Measurements from ENCODE around the gene RFX4.

Gene RFX4

GRCh38 chr12:106732890-106733289, 150.1 kb downstream of the RFX4 start:
- H3K9me3 Mint-ChIP-seq: peaks cover 7% of the 10 kb centered on the region
- H3K4me1 Mint-ChIP-seq: peaks cover 6% of the 10 kb centered on the region
- H3K27me3 Mint-ChIP-seq (ENCODE audit: low read depth, poor library complexity): peaks cover 16% of the 10 kb centered on the region
- H3K4me3 Mint-ChIP-seq: no peak overlapping the region
- no peak for TF ChIP-seq CTCF (IDR thresholded peaks at IDR 0.05)
- H3K27ac Mint-ChIP-seq: no peak overlapping the region
- DNase-seq: no peak
- H3K36me3 Mint-ChIP-seq (ENCODE audit: low read depth): no peaks in the 10 kb centered on the region

GRCh38 chr12:106733660-106734059, 150.9 kb downstream of the RFX4 start:
- H3K27me3 Mint-ChIP-seq (ENCODE audit: low read depth, poor library complexity): peaks cover 16% of the 10 kb centered on the region
- peaks cover 3% of the 10 kb centered on the region for H3K9me3 Mint-ChIP-seq
- no peak overlapping the region for H3K4me3 Mint-ChIP-seq
- H3K4me1 Mint-ChIP-seq: peaks cover 6% of the 10 kb centered on the region
- no peak for TF ChIP-seq CTCF (IDR thresholded peaks at IDR 0.05)
- H3K36me3 Mint-ChIP-seq (ENCODE audit: low read depth): no peaks in the 10 kb centered on the region
- no peak for DNase-seq
- H3K27ac Mint-ChIP-seq: no peak overlapping the region

GRCh38 chr12:106736051-106736957, 153.5 kb downstream of the RFX4 start:
- H3K4me3 Mint-ChIP-seq: no peak overlapping the region
- H3K27ac Mint-ChIP-seq: no peak overlapping the region
- no peaks in the 10 kb centered on the region for H3K36me3 Mint-ChIP-seq (ENCODE audit: low read depth)
- peaks cover 4% of the 10 kb centered on the region for H3K4me1 Mint-ChIP-seq
- TF ChIP-seq CTCF (IDR thresholded peaks at IDR 0.05): no peak
- peaks cover 9% of the 10 kb centered on the region for H3K27me3 Mint-ChIP-seq (ENCODE audit: low read depth, poor library complexity)
- H3K9me3 Mint-ChIP-seq: peaks cover 3% of the 10 kb centered on the region
- no peak for DNase-seq

- peaks cover 16% of the 10 kb centered on the region for H3K4me1 Mint-ChIP-seq
- no peak overlapping the region for H3K4me3 Mint-ChIP-seq
- DNase-seq: no peak
- no peak overlapping the region for H3K27ac Mint-ChIP-seq
- H3K36me3 Mint-ChIP-seq (ENCODE audit: low read depth): no peaks in the 10 kb centered on the region
- no peak for TF ChIP-seq CTCF (IDR thresholded peaks at IDR 0.05)
- no peaks in the 10 kb centered on the region for H3K9me3 Mint-ChIP-seq
- H3K27me3 Mint-ChIP-seq (ENCODE audit: low read depth, poor library complexity): peaks cover 14% of the 10 kb centered on the region
Measured at GRCh38 chr12:106739318-106739717, 156.5 kb downstream of the RFX4 start.

- no peak for TF ChIP-seq CTCF (IDR thresholded peaks at IDR 0.05)
- peaks cover 11% of the 10 kb centered on the region for H3K27me3 Mint-ChIP-seq (ENCODE audit: low read depth, poor library complexity)
- H3K4me3 Mint-ChIP-seq: no peak overlapping the region
- H3K36me3 Mint-ChIP-seq (ENCODE audit: low read depth): no peaks in the 10 kb centered on the region
- no peaks in the 10 kb centered on the region for H3K9me3 Mint-ChIP-seq
- DNase-seq: no peak
- H3K27ac Mint-ChIP-seq: no peak overlapping the region
- peaks cover 16% of the 10 kb centered on the region for H3K4me1 Mint-ChIP-seq
Measured at GRCh38 chr12:106739815-106740530, 157.2 kb downstream of the RFX4 start.

Measured in nephron progenitor cell (in vitro differentiated cells).